Skeletal muscle satellite cell (primary cell): ENCODE data around the gene TMEM92.
"Not testable (repeated sequence)": the region's sequence is repeated elsewhere in the genome, so short reads cannot be mapped to it uniquely, and the experiment has no call there.

Source experiments
- H3K27me3 ChIP-seq: 2 replicates; pipeline ENCODE4 v1.7.0; 2013; ENCODE audit warnings: low read length; ENCODE audit not compliant: control insufficient read depth, insufficient read depth
- H3K36me3 ChIP-seq: 2 replicates; pipeline ENCODE4 v1.7.0; 2013; ENCODE audit warnings: mild to moderate bottlenecking, control low read depth, low read length; ENCODE audit not compliant: insufficient read depth
- H3K4me1 ChIP-seq: 2 replicates; pipeline ENCODE4 v1.7.0; 2013; ENCODE audit warnings: low read length; ENCODE audit not compliant: control insufficient read depth, insufficient read depth
- H3K4me2 ChIP-seq: 2 replicates; pipeline ENCODE4 v1.7.0; 2013; ENCODE audit warnings: mild to moderate bottlenecking, low read length
- H3K4me3 ChIP-seq: 2 replicates; pipeline ENCODE4 v1.7.0; 2013; ENCODE audit warnings: low read length
- H3K9ac ChIP-seq: 2 replicates; pipeline ENCODE4 v1.7.0; 2013; ENCODE audit warnings: mild to moderate bottlenecking, low read depth, low read length, moderate library complexity
- H3K9me3 ChIP-seq: replicated peaks from 2 replicates; pipeline ENCODE4 v1.7.0; 2013; ENCODE audit warnings: mild to moderate bottlenecking, control low read depth, low read length

TMEM92 gene

GRCh38 chr17:50280068-50280467 lies 5.8 kb downstream of the TMEM92 start:
- Histone ChIP-seq H3K9me3 (no peaks in the 10 kb centered on the region), H3K9ac (no peak overlapping the region), H3K36me3 (peaks cover 23% of the 10 kb centered on the region), H3K27me3 (no peaks in the 10 kb centered on the region), H3K4me1 (peaks cover 40% of the 10 kb centered on the region), H3K4me2 (no peak overlapping the region), H3K4me3 (no peak overlapping the region)

GRCh38 chr17:50280801-50281441 lies 6.7 kb downstream of the TMEM92 start:
- H3K36me3 ChIP-seq = peaks cover 23% of the 10 kb centered on the region
- H3K27me3 ChIP-seq = no peaks in the 10 kb centered on the region
- H3K4me3 ChIP-seq = no peak overlapping the region
- no peaks in the 10 kb centered on the region for H3K9me3 ChIP-seq
- peaks cover 40% of the 10 kb centered on the region for H3K4me1 ChIP-seq
- no peak overlapping the region for H3K9ac ChIP-seq
- H3K4me2 ChIP-seq = no peak overlapping the region

GRCh38 chr17:50281739-50282401 lies 7.6 kb downstream of the TMEM92 start:
- Histone ChIP-seq H3K4me1 (peaks cover 31% of the 10 kb centered on the region), H3K36me3 (peaks cover 25% of the 10 kb centered on the region), H3K4me3 (no peak overlapping the region), H3K4me2 (no peak overlapping the region), H3K9ac (no peak overlapping the region), H3K9me3 (no peaks in the 10 kb centered on the region), H3K27me3 (no peaks in the 10 kb centered on the region)

- peaks cover 28% of the 10 kb centered on the region for H3K4me1 ChIP-seq
These were observed 9.0 kb downstream of the TMEM92 start for GRCh38 chr17:50283246-50283645.

GRCh38 chr17:50283714-50284113 lies 9.4 kb downstream of the TMEM92 start:
- Histone ChIP-seq H3K4me1 (peaks cover 28% of the 10 kb centered on the region), H3K4me2 (no peak overlapping the region)

More at GRCh38 chr17:50283246-50283645, 9.0 kb downstream of the TMEM92 start:
- no peaks in the 10 kb centered on the region for H3K9me3 ChIP-seq
- H3K4me2 ChIP-seq = no peak overlapping the region
- H3K27me3 ChIP-seq = no peaks in the 10 kb centered on the region
- H3K4me3 ChIP-seq = no peak overlapping the region
- H3K9ac ChIP-seq = no peak overlapping the region
- peaks cover 27% of the 10 kb centered on the region for H3K36me3 ChIP-seq

GRCh38 chr17:50285941-50286340 lies 11.7 kb downstream of the TMEM92 start:
- Histone ChIP-seq H3K27me3 (no peaks in the 10 kb centered on the region), H3K36me3 (peaks cover 16% of the 10 kb centered on the region), H3K9me3 (no peaks in the 10 kb centered on the region), H3K4me3 (no peak overlapping the region), H3K4me1 (peaks cover 35% of the 10 kb centered on the region), H3K4me2 (no peak overlapping the region), H3K9ac (no peak overlapping the region)

More at GRCh38 chr17:50283714-50284113, 9.4 kb downstream of the TMEM92 start:
- H3K9ac ChIP-seq = no peak overlapping the region
- H3K36me3 ChIP-seq = peaks cover 27% of the 10 kb centered on the region
- no peaks in the 10 kb centered on the region for H3K27me3 ChIP-seq
- H3K9me3 ChIP-seq = no peaks in the 10 kb centered on the region
- no peak overlapping the region for H3K4me3 ChIP-seq

- not testable (repeated sequence) for H3K4me2 ChIP-seq, H3K9ac ChIP-seq, H3K9me3 ChIP-seq, H3K27me3 ChIP-seq, H3K4me3 ChIP-seq, H3K36me3 ChIP-seq
- H3K4me1 ChIP-seq = peaks cover 40% of the 10 kb centered on the region
These were observed 13.0 kb downstream of the TMEM92 start for GRCh38 chr17:50287302-50287701.

GRCh38 chr17:50288306-50288705 lies 14.0 kb downstream of the TMEM92 start:
- Histone ChIP-seq H3K4me1 (peaks cover 40% of the 10 kb centered on the region), H3K4me3 (peak overlapping the region; percentile 55)

GRCh38 chr17:50289278-50289677 lies 15.0 kb downstream of the TMEM92 start:
- Histone ChIP-seq H3K9me3 (no peaks in the 10 kb centered on the region), H3K27me3 (no peaks in the 10 kb centered on the region), H3K9ac (peak overlapping the region; percentile 66), H3K4me1 (peaks cover 40% of the 10 kb centered on the region), H3K4me3 (peak overlapping the region; percentile 55), H3K36me3 (peaks cover 4% of the 10 kb centered on the region), H3K4me2 (peak overlapping the region; percentile 78)

More at GRCh38 chr17:50288306-50288705, 14.0 kb downstream of the TMEM92 start:
- H3K4me2 ChIP-seq = peak overlapping the region; percentile 78
- H3K27me3 ChIP-seq = no peaks in the 10 kb centered on the region
- no peaks in the 10 kb centered on the region for H3K9me3 ChIP-seq
- peak overlapping the region; percentile 66 for H3K9ac ChIP-seq
- peaks cover 4% of the 10 kb centered on the region for H3K36me3 ChIP-seq

GRCh38 chr17:50289991-50290702 lies 15.9 kb downstream of the TMEM92 start:
- Histone ChIP-seq H3K4me2 (peak overlapping the region; percentile 78), H3K4me1 (peaks cover 40% of the 10 kb centered on the region), H3K4me3 (peak overlapping the region; percentile 55), H3K36me3 (peaks cover 4% of the 10 kb centered on the region), H3K9ac (peak overlapping the region; percentile 66), H3K9me3 (no peaks in the 10 kb centered on the region), H3K27me3 (no peaks in the 10 kb centered on the region)

- Histone ChIP-seq H3K4me1 (peaks cover 40% of the 10 kb centered on the region), H3K4me3 (no peak overlapping the region), H3K4me2 (no peak overlapping the region), H3K9me3 (no peaks in the 10 kb centered on the region), H3K27me3 (no peaks in the 10 kb centered on the region), H3K36me3 (peaks cover 4% of the 10 kb centered on the region), H3K9ac (peak overlapping the region; percentile 61)
These were observed 16.7 kb downstream of the TMEM92 start for GRCh38 chr17:50290933-50291332.
